Fibroblast of skin of right quadriceps (primary cell): Measurements from ENCODE around the gene SLC6A13.

Experiments
- DNase-seq: peaks from one replicate; pipeline ENCODE4 v3.0.0-alpha.2; 2013

Gene SLC6A13

DNA sequence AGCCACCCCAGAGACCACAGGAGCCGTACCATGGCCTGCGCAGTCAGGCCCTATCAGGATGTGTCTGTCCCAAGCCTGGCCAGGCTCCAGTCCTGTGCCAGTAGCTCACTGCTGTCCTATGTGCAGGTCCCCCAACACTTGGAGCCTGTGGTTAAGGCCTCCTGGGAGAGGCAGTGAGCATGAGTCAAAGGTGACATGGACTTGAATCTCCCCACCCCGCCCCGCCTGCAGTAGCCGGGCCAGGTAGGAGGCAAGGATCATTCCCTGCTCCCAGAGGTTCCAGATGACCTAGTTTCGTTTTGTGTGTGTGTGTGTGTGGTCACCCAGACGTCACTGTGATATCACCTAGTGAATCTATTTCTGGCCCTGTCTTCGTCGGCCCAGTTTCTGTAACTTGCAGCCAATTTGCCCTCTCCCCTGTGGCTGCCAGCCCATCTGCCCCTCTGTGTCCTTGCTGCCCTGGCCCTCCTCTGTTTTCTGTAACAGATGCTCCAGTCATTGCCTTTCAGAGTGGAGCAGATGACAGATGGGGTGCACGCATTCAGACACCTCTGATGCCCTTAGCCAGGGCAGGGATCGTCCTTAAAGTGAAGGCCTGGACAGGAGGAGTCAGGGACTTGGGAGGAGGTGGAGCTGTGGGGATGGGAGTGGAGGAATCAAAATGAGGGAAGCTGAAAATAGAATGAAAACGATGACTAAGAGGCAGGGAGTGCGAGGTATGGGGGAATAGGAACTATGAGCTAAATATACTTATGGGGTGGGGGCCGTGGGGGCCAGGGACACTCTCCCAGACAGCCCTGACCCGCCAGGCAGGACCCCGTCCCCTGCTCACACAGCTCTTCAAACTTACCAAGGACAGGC, 86.1 kb downstream of the SLC6A13 start:
- peak; percentile 71 for DNase-seq

DNA sequence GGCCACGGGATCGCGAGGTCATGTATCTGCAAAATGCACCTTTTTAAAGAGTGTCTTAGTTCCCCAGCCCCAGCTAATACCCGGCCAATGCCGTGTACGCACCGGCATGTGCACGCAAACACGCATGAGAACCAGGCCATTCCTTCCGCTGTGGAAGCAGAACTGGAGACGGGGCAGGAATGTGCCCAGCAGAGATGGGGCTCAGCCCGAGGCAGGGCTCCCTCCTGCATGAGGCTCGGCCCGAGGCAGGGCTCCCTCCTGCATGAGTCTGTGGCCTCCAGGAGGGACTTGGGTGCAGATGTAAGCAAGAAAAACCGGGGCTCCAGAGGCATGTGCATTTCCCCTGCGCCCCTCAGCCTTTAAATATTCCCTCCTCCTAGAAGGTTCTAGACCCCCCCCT, 86.9 kb downstream of the SLC6A13 start:
- DNase-seq, result no peak

DNA sequence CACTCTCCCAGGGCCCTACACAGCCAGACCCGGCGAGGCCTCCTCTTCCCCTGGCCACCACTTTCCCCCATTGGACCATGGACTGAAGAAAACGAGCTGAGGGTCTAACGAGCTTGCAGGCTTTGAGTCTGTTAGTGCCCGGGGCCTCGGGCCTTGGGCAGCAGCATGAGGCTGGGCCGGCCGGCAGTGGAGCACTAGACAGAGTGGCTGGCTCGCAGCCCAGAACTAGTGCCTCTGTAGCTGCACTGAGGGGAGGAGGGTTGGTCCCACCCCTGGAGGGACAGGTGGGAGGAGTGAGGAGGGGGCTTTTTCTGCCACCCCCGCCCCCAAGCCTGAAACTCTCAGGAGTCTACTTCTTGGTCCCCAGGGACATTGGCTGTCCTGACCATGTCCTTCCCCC, 87.4 kb downstream of the SLC6A13 start:
- no peak for DNase-seq

DNA sequence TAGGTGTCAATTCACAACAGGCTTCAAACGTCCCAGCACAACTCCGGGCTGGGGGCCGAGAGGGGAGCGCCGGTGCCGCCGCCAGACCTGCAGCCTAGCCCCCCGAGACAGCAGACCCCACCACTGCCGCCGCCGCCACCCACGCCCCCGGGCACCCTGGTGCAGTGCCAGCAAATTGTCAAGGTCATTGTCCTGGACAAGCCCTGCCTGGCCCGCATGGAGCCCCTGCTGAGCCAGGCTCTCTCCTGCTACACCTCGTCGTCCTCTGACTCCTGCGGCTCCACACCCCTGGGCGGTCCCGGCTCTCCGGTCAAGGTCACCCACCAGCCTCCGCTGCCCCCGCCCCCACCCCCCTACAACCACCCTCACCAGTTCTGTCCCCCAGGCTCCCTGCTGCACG, 88.0 kb downstream of the SLC6A13 start:
- DNase-seq, result no peak

- DNase-seq, result no peak
These were observed 88.5 kb downstream of the SLC6A13 start for GRCh38 chr12:174124-174523.

DNA sequence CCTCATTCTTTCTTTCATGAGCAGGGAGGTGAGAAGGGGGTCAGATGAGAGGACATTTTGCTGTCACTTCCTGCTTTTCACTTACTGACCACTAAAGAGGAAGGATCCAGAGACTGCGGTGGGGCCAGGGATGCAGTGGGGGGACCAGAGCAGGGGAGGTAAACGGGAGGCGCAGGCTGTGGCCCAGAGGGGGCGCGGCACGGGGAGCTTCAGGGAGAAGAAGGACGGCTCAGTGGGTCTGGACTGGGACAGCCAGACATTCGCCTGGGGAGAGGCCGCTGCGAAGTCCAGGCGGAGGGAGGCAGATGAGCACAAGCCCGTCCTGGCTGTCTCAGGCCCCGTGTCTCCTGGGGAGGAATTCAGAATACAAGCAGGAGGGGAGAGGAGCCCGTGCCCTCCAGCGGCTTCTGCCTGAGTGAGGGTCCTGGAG, 89.9 kb downstream of the SLC6A13 start:
- DNase-seq, result no peak

DNA sequence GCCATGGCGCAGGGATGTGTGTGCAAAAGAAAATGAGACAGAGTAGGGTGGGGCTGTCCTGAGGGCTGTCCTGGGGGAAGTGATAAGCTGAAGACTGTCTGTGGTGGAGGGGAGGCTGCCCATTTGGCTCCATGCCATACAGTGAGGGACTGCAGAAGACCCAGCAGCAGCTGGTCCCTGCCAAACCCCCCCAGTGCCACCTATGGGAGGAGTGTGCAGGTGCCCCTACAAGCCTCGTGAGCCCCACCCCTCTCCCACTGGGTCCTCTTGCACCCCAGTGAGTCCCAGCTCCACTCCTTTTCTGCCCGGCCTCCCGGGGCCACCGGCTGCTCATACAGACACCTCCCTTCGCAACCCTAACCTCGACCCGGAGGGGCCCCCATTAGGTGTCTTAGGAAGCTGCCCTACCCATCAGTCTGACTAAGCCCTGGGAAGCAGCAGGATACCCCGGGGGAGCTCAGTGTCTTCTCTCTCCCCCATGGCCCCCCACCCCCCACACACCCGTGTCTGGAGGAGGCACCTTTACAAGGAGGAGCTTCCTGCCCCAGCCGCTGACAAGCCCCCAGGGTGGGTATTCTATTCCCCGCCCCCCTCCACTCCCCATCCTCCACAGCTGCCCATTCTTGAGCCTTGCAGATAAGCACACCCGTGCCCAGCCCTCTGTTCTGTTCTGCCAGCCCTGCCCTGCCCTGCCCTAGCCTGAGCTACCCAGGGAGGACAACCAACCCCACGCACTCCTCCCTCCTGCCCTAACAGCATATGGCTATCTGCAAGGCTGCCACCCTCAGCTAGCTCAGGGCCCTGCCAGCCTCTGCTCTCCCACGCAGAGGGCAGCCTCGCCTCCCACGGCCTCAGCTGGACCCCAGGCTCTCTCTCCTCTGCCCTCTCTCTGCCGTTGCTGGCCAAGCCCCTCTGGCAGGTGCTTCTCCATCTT, 90.6 kb downstream of the SLC6A13 start:
- no peak for DNase-seq

GRCh38 chr12:171276-171675, 91.4 kb downstream of the SLC6A13 start:
- no peak for DNase-seq
